Non-pigmented ciliary epithelial cell (primary cell): ENCODE measurements around the gene PKHD1.

Experiments used
- DNase-seq: peaks from one replicate; pipeline ENCODE4 v3.0.0-alpha.2; 2010; ENCODE audit warnings: low read depth

The PKHD1 gene

GRCh38 chr6:52087498-52087999, at the start of gene PKHD1:
Gene PKHD1, minus strand, starts transcription at chr6:52087613. Its CDS starts 2,680 bp downstream, at chr6:52084933.
- no peak for DNase-seq

GRCh38 chr6:52136934-52137467, 49.6 kb upstream of the PKHD1 start:
- DNase-seq = no peak

- no peak for DNase-seq
Measured at GRCh38 chr6:52136055-52136454, 48.6 kb upstream of the PKHD1 start.

GRCh38 chr6:52135217-52135616, 47.8 kb upstream of the PKHD1 start:
- no peak for DNase-seq

- no peak for DNase-seq
Measured at GRCh38 chr6:52134011-52134410, 46.6 kb upstream of the PKHD1 start.

GRCh38 chr6:52133324-52133723, 45.9 kb upstream of the PKHD1 start:
- no peak for DNase-seq

GRCh38 chr6:52132292-52132691, 44.9 kb upstream of the PKHD1 start:
- DNase-seq = no peak

- DNase-seq = no peak
Measured at GRCh38 chr6:52130440-52130839, 43.0 kb upstream of the PKHD1 start.

GRCh38 chr6:52127957-52128356, 40.5 kb upstream of the PKHD1 start:
- no peak for DNase-seq

- no peak for DNase-seq
Measured at GRCh38 chr6:52126231-52126630, 38.8 kb upstream of the PKHD1 start.

GRCh38 chr6:52125572-52125971, 38.2 kb upstream of the PKHD1 start:
- DNase-seq = no peak

- no peak for DNase-seq
Measured at GRCh38 chr6:52125139-52125538, 37.7 kb upstream of the PKHD1 start.

GRCh38 chr6:52124126-52125121, 37.0 kb upstream of the PKHD1 start:
- DNase-seq = no peak

- DNase-seq = no peak
Measured at GRCh38 chr6:52123251-52123650, 35.8 kb upstream of the PKHD1 start.

GRCh38 chr6:52117352-52117751, 29.9 kb upstream of the PKHD1 start:
- no peak for DNase-seq

- DNase-seq = no peak
Measured at GRCh38 chr6:52116605-52116948, 29.2 kb upstream of the PKHD1 start.

GRCh38 chr6:52115891-52116604, 28.6 kb upstream of the PKHD1 start:
- DNase-seq = no peak

- DNase-seq = no peak
Measured at GRCh38 chr6:52115145-52115741, 27.8 kb upstream of the PKHD1 start.

- DNase-seq = no peak
Measured at GRCh38 chr6:52109171-52109571, 21.8 kb upstream of the PKHD1 start.

- no peak for DNase-seq
Measured at GRCh38 chr6:52108128-52108527, 20.7 kb upstream of the PKHD1 start.

- no peak for DNase-seq
Measured at GRCh38 chr6:52106994-52107393, 19.6 kb upstream of the PKHD1 start.

- DNase-seq = no peak
Measured at GRCh38 chr6:52104979-52105378, 17.6 kb upstream of the PKHD1 start.
